ENCODE data around the gene GNAT1. TPM values are rescaled to one million over a fixed set of nuclear protein-coding genes. Genes with fewer than 3 reads are reported as not detected.
A peak's percentile ranks its signal among the peaks of the same experiment; 100 is the strongest.

GNAT1 gene
- 0.20 TPM in 1 of 2 replicates, not detected in the other for polyA plus RNA-seq (2014; cell fraction: cytosol; rRNA removed)
- polyA plus RNA-seq (2014; cell fraction: nucleus; rRNA removed): not detected in 2 replicates

GRCh38 chr3:50190936-50191660 is at the start of gene GNAT1:
Gene GNAT1, plus strand, starts transcription at chr3:50191610. Its CDS starts 116 bp downstream, at chr3:50191726.
- DNase-seq (ENCODE audit: low spot score): no peak

DNA sequence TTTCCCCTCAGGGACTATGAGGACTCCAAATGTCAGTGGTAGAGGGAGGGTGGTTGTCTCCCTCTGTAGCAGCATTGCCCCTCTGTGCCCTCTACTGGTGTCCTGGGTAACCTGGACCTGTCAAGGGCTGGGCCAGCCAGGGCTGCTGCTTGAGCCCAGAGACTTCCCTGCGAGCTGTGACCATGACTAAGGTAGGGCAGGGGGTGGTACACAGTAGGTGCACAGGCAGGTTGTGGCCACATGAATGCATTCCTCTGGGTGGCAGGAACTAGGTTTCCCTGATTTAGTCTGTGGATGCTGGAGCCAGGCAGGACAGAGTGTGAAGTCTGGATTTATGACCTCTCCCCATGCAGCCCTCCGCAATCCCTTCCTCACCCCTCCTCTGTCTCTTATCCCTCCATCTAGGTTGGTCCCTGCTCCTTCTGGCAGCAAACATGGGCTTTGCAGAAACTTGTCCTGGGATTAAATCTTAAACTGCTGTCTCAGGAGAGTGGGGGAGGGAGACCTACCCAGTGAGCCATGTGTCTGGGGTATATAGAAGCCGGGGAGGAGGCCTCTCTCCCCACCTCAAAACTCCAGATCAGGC is 45.0 kb upstream of the GNAT1 start:
- DNase-seq (ENCODE audit: low spot score): peak; percentile 60

DNA sequence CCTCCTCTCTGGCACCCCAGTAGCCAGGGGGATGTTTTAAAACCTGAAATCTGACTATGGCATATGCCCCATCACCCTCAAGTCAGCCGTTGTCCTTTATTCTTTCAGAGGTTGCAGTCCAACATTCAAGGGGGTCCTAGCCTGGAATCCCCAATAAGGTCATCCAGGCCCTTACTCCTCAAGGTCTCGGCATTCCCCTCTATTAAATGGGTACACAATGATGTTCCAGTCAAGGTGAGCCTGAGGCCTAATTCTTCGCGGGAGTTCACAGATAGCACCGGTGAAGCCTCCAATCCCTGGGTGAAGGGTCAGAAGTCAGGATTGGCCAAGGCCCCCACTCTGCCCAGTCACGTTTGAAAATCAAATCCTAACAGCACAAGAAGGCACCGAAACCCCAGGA is 44.4 kb upstream of the GNAT1 start:
- DNase-seq (ENCODE audit: low spot score): no peak

GRCh38 chr3:50147447-50147846 is 44.0 kb upstream of the GNAT1 start:
- peak; percentile 61 for DNase-seq (ENCODE audit: low spot score)

- peak; percentile 76 for DNase-seq (ENCODE audit: low spot score)
Measured at GRCh38 chr3:50147861-50148260, 43.5 kb upstream of the GNAT1 start.

- DNase-seq (ENCODE audit: low spot score): no peak
Measured at GRCh38 chr3:50150404-50150750, 41.0 kb upstream of the GNAT1 start.

- peak; percentile 76 for DNase-seq (ENCODE audit: low spot score)
Measured at GRCh38 chr3:50150863-50151686, 40.3 kb upstream of the GNAT1 start.

- no peak for DNase-seq (ENCODE audit: low spot score)
Measured at GRCh38 chr3:50151728-50152127, 39.7 kb upstream of the GNAT1 start.

DNA sequence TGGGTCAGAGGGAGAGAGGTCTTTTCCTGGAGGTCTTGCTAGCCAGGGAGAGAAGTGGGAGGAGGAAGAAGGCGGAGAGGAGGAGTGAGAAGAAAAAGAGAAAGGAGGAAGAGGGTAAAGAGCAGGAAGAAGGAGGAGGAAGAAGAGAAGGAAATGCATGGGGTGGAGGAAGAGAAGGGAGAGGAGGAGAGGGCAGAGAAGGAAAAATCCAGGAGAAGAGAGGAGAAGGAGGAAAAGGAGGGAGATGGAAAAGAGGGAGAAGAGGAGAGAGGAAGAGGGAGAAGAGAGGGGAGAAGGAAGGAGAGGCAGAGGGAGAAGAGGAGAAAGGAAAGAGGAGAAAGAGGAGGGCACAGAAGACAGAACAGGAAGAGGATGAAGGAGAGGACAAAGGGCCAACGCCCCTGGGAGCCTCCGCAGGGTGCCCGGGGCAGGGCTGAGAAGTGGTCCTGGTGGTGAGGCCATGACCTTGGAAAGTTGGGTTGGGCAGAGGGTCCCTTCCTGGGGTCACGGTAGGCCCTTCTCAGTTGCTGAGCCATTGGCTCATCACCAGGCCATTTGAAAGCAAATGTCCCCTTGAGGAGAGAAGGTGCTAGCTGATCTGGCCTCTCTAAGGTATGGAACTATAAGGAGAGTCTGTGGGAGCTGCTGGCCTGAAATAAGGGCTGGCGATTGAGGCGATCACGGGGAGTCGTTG is 37.5 kb upstream of the GNAT1 start:
- no peak for DNase-seq (ENCODE audit: low spot score)

DNA sequence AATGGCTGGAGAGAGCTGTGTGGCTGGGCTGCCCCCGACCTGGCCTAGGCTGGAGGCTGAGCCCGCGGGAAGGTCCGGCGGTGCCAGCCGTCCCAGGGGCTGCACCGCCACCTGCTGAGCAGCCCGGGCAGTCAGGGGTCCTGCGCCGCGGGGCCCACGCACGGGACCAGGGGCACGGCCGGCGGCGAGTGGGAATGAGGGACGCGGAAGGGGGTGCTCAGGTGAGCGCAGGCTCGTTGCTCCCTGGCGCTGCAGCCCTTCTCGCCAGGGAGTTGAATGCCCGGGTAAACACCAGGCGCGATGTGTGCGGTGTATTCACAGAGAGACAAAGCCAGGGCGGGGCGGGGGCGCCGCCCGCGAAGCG is 37.0 kb upstream of the GNAT1 start:
- DNase-seq (ENCODE audit: low spot score): peak; percentile 25

DNA sequence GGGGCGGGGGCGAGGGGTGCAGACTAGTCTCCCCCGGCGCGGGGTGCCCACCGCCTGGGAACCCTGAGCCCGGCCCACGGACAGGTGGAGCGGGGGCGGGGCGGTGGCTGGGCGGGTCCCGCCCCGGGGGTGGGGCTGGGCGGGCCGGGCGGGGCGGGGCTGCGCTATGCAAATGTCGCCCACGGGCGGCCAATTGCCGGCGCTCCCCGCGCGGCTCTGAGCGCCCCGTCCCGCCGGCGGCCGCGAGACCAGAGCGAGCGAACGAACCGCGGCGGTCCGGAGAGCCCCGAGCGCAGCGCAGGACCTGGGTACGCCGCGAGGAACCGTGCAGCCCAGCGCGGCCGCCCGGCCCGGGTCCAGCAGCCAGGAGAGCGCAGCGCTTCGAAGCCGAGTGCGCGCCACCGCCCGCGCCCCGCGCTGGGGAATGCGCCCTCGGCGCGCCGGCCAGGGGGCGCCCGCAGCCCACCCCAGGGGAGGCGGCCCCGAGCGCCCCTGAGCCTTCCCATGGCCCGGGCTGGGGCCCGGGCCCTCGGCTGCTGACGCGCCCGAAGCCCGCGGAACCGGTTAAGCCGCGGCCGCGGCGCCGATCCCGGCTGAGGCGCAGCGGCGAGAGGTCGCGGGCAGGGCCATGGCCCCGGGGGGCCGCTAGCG is 36.4 kb upstream of the GNAT1 start, which contains the start of gene SEMA3F:
TSS of gene SEMA3F (plus strand) at position 485 of the 651 bp plus-strand sequence. CDS start 4,299 bp downstream, outside the sequence.
- DNase-seq (ENCODE audit: low spot score): peak; percentile 43

DNA sequence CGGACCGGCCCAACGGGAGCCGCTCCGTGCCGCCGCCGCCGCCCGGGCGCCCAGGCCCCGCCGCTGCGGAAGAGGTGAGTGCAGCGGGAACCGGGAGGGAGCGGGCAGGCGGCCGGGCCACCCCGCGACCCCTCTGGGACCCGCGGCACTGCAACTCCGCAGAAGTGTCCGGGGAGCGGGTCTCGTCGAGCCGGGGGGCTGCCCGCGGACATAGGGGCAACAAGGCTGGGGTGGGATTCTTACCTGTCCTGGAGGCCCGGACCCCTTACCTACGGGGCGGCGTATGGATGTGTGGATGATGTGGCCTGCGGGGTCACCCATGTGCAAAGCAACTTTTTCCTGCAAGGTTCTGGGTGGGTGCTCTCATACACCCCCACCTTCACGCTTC is 35.9 kb upstream of the GNAT1 start:
- DNase-seq (ENCODE audit: low spot score): no peak

DNA sequence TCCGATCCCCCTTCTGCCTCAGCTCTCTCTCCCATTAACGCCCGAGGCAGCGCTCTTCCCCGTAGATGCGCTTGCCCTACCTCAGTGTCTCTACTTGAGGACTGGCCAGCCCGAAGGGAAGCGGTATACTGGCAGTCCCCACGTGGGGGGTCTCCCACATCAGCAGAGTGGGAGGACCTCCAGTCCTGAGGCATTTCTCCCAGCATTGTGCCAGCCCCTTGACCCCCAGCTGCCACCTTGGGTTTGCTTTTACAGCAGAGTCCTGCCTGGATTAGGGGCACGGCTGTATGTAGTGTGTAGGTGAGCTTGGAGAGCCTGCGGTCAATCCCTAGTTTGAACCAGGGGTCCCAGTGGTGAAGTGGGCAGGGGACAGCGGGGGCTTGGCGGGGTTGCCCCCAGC is 35.5 kb upstream of the GNAT1 start:
- DNase-seq (ENCODE audit: low spot score): peak; percentile 29

GRCh38 chr3:50156549-50157493 is 34.6 kb upstream of the GNAT1 start:
- DNase-seq (ENCODE audit: low spot score): peak; percentile 23

GRCh38 chr3:50157827-50158529 is 33.4 kb upstream of the GNAT1 start:
- DNase-seq (ENCODE audit: low spot score): no peak

GRCh38 chr3:50158530-50159146 is 32.8 kb upstream of the GNAT1 start:
- DNase-seq (ENCODE audit: low spot score): no peak

- no peak for DNase-seq (ENCODE audit: low spot score)
Measured at GRCh38 chr3:50160561-50160983, 30.8 kb upstream of the GNAT1 start.

- DNase-seq (ENCODE audit: low spot score): no peak
Measured at GRCh38 chr3:50161320-50161719, 30.1 kb upstream of the GNAT1 start.

Data from SK-N-DZ (cell line).